Endothelial cell of umbilical vein (primary cell): Measurements from ENCODE around the gene ADTRP. TPM values are rescaled to one million over a fixed set of nuclear protein-coding genes. Genes with fewer than 3 reads are reported as not detected.

ENCODE experiments used
- BruUV-seq: library from RNA; stranded (reverse); fragments of 400-500 nt; replicated peaks from 2 replicates; lab custom pipeline; 2021; lab: Mats Ljungman, UMichigan
- CTCF ChIA-PET: fragments of 300-600, 350-600 bp; sonication (Branson Sonifier 250); formaldehyde crosslinking; loops from one replicate; lab custom pipeline; 2021; ENCODE audit warnings: antibody characterized with exemption, inconsistent platforms; lab: Charles Lee
- POLR2A ChIA-PET: fragments of 300-600, 350-600 bp; sonication (Branson Sonifier 250); formaldehyde crosslinking; loops from one replicate; lab custom pipeline; 2021; ENCODE audit warnings: antibody characterized with exemption, inconsistent platforms; lab: Charles Lee
- DNase-seq: peaks from one replicate; pipeline ENCODE4 v3.0.0-alpha.2; 2011; ENCODE audit warnings: low read depth, low spot score
- FAIRE-seq: peaks from 2 replicates; lab custom pipeline; 2011; peaks lifted over from hg19 to GRCh38; lab: Jason Lieb, UNC
- H2AFZ ChIP-seq: 2 replicates; pipeline ENCODE4 v1.6.0; 2012; ENCODE audit warnings: low read depth, low read length, control low read depth, inconsistent platforms
- H3K27ac ChIP-seq: 2 replicates; pipeline ENCODE4 v1.5.1; 2011; ENCODE audit warnings: low read depth, mild to moderate bottlenecking, control low read depth, low read length, moderate library complexity; ENCODE audit not compliant: insufficient read depth
- H3K27me3 ChIP-seq, 2 experiments: 2 replicates each; pipeline versions ENCODE4 v1.6.0 to v1.6.1; 2011; ENCODE audit warnings: low read length in 2 of 2, mixed read lengths in 1 of 2; ENCODE audit not compliant: control insufficient read depth in 2 of 2, insufficient read depth in 2 of 2
- H3K36me3 ChIP-seq, 2 experiments: 2 replicates in 1 of 2; 3 replicates in 1 of 2; pipeline ENCODE4 v1.5.1; 2011; ENCODE audit warnings: low read length in 2 of 2, mild to moderate bottlenecking in 1 of 2, moderate library complexity in 1 of 2; ENCODE audit not compliant: control insufficient read depth in 2 of 2, insufficient read depth in 2 of 2; ENCODE audit errors: extremely low read depth in 1 of 2
- H3K4me1 ChIP-seq: 3 replicates; pipeline ENCODE4 v1.5.1; 2011; ENCODE audit warnings: mild to moderate bottlenecking, low read length; ENCODE audit not compliant: control insufficient read depth, insufficient read depth; ENCODE audit errors: extremely low read depth
- H3K4me2 ChIP-seq: 2 replicates; pipeline ENCODE4 v1.6.1; 2011; ENCODE audit warnings: low read length, control low read depth, mixed read lengths; ENCODE audit not compliant: insufficient read depth
- H3K4me3 ChIP-seq, 3 experiments: fragments of 200-600 bp in 1 of 3; sonication (generic), shearing (Covaris generic) in 1 of 3; replicated peaks in 1 of 3; 2 replicates each; pipeline ENCODE4 v1.5.1; 2011 to 2016; ENCODE audit warnings: control low read depth in 3 of 3, low read length in 3 of 3, mild to moderate bottlenecking in 2 of 3, inconsistent platforms in 1 of 3, low read depth in 1 of 3, moderate library complexity in 1 of 3; ENCODE audit not compliant: insufficient read depth in 1 of 3
- H3K79me2 ChIP-seq: 2 replicates; pipeline ENCODE4 v1.6.0; 2012; ENCODE audit warnings: low read length, inconsistent platforms; ENCODE audit not compliant: control insufficient read depth, insufficient read depth
- H3K9ac ChIP-seq: replicated peaks from 2 replicates; pipeline ENCODE3; 2011; ENCODE audit warnings: low read length, control low read depth; ENCODE audit not compliant: insufficient read depth; ENCODE audit errors: extremely low read depth
- H3K9me1 ChIP-seq: replicated peaks from 3 replicates; pipeline ENCODE4 v1.6.0; 2011; ENCODE audit warnings: mild to moderate bottlenecking, low read length; ENCODE audit not compliant: control insufficient read depth, insufficient read depth; ENCODE audit errors: extremely low read depth
- H3K9me3 ChIP-seq: replicated peaks from 2 replicates; pipeline ENCODE4 v1.5.1; 2012; ENCODE audit warnings: low read length, inconsistent platforms; ENCODE audit not compliant: control insufficient read depth, insufficient read depth
- H4K20me1 ChIP-seq: replicated peaks from 2 replicates; pipeline ENCODE3; 2011; ENCODE audit warnings: mild to moderate bottlenecking, low read length; ENCODE audit not compliant: control insufficient read depth, insufficient read depth; ENCODE audit errors: extremely low read depth
- EZH2 ChIP-seq: IDR thresholded peaks from 2 replicates; pipeline ENCODE4 v1.6.1; 2012; ENCODE audit warnings: borderline replicate concordance, low read depth, mild to moderate bottlenecking, moderate library complexity, low read length, inconsistent platforms; ENCODE audit not compliant: severe bottlenecking
- FOS ChIP-seq: IDR thresholded peaks from 2 replicates; pipeline ENCODE4 v1.6.1; 2011; ENCODE audit warnings: mild to moderate bottlenecking, low read length, moderate library complexity, borderline replicate concordance; ENCODE audit not compliant: insufficient read depth
- GATA2 ChIP-seq: IDR thresholded peaks from 2 replicates; pipeline ENCODE4 v1.7.0; 2011; ENCODE audit warnings: low read depth, mild to moderate bottlenecking, moderate library complexity, mixed read lengths, low read length; ENCODE audit not compliant: insufficient read length, insufficient read depth
- JUN ChIP-seq: IDR thresholded peaks from 2 replicates; pipeline ENCODE4 v1.6.1; 2011; ENCODE audit warnings: borderline replicate concordance, low read depth; ENCODE audit not compliant: insufficient read length, insufficient read depth
- MYC ChIP-seq: IDR thresholded peaks from one replicate; pipeline ENCODE4 v1.6.1; 2011; ENCODE audit warnings: mild to moderate bottlenecking, low read depth, low read length
- POLR2A ChIP-seq: IDR thresholded peaks from 2 replicates; pipeline ENCODE4 v1.6.1; 2012; ENCODE audit warnings: low read depth, mild to moderate bottlenecking, control low read depth, low read length
- POLR2AphosphoS5 ChIP-seq: IDR thresholded peaks from 2 replicates; pipeline ENCODE4 v1.6.1; 2012; ENCODE audit warnings: low read depth, mild to moderate bottlenecking, control low read depth, low read length, moderate library complexity; ENCODE audit not compliant: insufficient read depth
- dilution Hi-C: fragments of 300-500 bp; cut with MboI; formaldehyde crosslinking; loops from one replicate; pipeline ENCODE4 v1.15.0; 2019; ENCODE audit warnings: low sequenced_read_pairs; ENCODE audit not compliant: extremely low pct_ligation_motif_present
- intact Hi-C: fragments of 100-400 bp; cut with micrococcal nuclease; formaldehyde crosslinking; loops from one replicate; pipeline ENCODE4 v1.10.0; 2022
- polyA plus RNA-seq, 4 experiments: library from polyadenylated mRNA; depleted of rRNA in 3 of 4; stranded (reverse) in 3 of 4; unstranded in 1 of 4; fragments of >200 nt; gene quantifications; 2 replicates each; pipeline versions ENCODE4 v1.2.1 to v1.2.3, GENCODE V29; 2011 to 2012; ENCODE audit warnings: missing spikeins in 1 of 4
- total RNA-seq: library from RNA; stranded (reverse); gene quantifications from 2 replicates; pipeline ENCODE4 v1.2.3, GENCODE V29; 2021
- TF ChIP-seq, protein P1 (sequence below): IDR thresholded peaks from 2 replicates; pipeline ENCODE4 v1.6.1; 2011; ENCODE audit not compliant: insufficient read depth, insufficient read length
- TF ChIP-seq, protein P2 (sequence below), 2 donors: IDR thresholded peaks; 1 replicate in 1 of 2; 2 replicates in 1 of 2; pipeline ENCODE4 v1.5.1; 2011; ENCODE audit warnings: low read length in 2 of 2, mild to moderate bottlenecking in 2 of 2, moderate library complexity in 2 of 2, control low read depth in 1 of 2, inconsistent platforms in 1 of 2, low read depth in 1 of 2; ENCODE audit not compliant: insufficient read depth in 1 of 2; ENCODE audit errors: extremely low read depth in 1 of 2

ADTRP gene
- total and polyA plus RNA-seq, 2 donors (not counting 3 experiments of a cell fraction or from before 2014, with no cell fraction given): 3.3 to 4.4 TPM

DNA sequence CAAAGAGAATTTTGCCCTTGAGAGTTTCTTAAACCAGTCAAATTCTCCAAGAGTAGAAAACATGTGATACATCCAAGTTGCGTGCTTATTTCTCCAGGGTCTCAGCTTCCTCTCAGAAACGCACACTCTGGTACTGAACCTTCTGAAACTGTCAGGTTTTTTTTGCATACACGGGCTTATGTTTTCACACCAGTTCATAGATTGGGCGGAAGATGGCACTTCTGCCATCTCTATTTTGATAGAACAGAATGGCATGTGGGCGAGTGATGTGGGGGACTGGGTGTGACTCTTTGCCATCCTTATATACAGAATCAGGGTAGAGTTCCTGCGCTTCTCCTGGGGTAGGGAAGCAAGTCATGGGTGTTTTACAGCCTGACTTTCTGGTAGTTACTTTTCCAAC is 56.4 kb downstream of the ADTRP start:
- H3K4me1 ChIP-seq: no peaks in the 10 kb centered on the region
- DNase-seq (no peak), FAIRE-seq (no peak)
- peaks cover 3% of the 10 kb centered on the region for H3K79me2 ChIP-seq
- no peaks in the 10 kb centered on the region for H3K27me3 ChIP-seq
- H3K27ac ChIP-seq: no peak overlapping the region
- CTCF ChIA-PET: interaction anchor here (0.8 to 1.1 kb wide), 2 partner anchors 16 to 17 kb away, joined by 3 read pairs; no protein-coding TSS in a partner anchor
- TF ChIP-seq JUN: no peak
- TF ChIP-seq FOS: no peak
- no peak for TF ChIP-seq EZH2
- no peak for TF ChIP-seq POLR2A
- no peak for TF ChIP-seq POLR2AphosphoS5
- TF ChIP-seq, protein P1, sequence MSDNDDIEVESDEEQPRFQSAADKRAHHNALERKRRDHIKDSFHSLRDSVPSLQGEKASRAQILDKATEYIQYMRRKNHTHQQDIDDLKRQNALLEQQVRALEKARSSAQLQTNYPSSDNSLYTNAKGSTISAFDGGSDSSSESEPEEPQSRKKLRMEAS: no peak
- TF ChIP-seq, protein P2, sequence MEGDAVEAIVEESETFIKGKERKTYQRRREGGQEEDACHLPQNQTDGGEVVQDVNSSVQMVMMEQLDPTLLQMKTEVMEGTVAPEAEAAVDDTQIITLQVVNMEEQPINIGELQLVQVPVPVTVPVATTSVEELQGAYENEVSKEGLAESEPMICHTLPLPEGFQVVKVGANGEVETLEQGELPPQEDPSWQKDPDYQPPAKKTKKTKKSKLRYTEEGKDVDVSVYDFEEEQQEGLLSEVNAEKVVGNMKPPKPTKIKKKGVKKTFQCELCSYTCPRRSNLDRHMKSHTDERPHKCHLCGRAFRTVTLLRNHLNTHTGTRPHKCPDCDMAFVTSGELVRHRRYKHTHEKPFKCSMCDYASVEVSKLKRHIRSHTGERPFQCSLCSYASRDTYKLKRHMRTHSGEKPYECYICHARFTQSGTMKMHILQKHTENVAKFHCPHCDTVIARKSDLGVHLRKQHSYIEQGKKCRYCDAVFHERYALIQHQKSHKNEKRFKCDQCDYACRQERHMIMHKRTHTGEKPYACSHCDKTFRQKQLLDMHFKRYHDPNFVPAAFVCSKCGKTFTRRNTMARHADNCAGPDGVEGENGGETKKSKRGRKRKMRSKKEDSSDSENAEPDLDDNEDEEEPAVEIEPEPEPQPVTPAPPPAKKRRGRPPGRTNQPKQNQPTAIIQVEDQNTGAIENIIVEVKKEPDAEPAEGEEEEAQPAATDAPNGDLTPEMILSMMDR (IDR thresholded peaks at IDR 0.05; ENCODE audit: extremely low read depth in 1 of 2, insufficient read depth in 1 of 2, low read depth in 1 of 2, low read length in 2 of 2): no peak
- no peak for TF ChIP-seq MYC
- no peak for TF ChIP-seq GATA2
- H3K9ac ChIP-seq: no peak overlapping the region
- intact Hi-C loops: no loop called here
- H3K36me3 ChIP-seq: no peaks in the 10 kb centered on the region
- H3K4me3 ChIP-seq: no peak overlapping the region
- no peaks in the 10 kb centered on the region for H4K20me1 ChIP-seq
- POLR2A ChIA-PET: no interaction called here
- dilution Hi-C loops: no loop called here
- BruUV-seq: no TSS peak
- no peaks in the 10 kb centered on the region for H3K9me3 ChIP-seq
- H3K9me1 ChIP-seq: no peaks in the 10 kb centered on the region
- H3K4me2 ChIP-seq: no peak overlapping the region
- no peak overlapping the region for H2AFZ ChIP-seq
